Activated T-cell treated with anti-CD3 and anti-CD28 coated beads, Interleukin-2, amount 50 U/mL, for 72 hours (primary cell): ENCODE data around the gene CCBE1. TPM values are rescaled to one million over a fixed set of nuclear protein-coding genes. Genes with fewer than 3 reads are reported as not detected.

Experiments
- ATAC-seq, 2 donors: fragments of 150-1000 bp; cut with Tn5 transposase; replicated peaks in 1 of 2; 2 replicates each; pipeline ENCODE4 v1.10.0; 2021; ENCODE audit warnings: moderate library complexity in 2 of 2, mild to moderate bottlenecking in 1 of 2
- DNase-seq, 2 donors: peaks; one replicate each; pipeline ENCODE4 v3.0.0; 2021 to 2022; ENCODE audit warnings: mixed read lengths in 1 of 2
- H3K27ac Mint-ChIP-seq: one replicate; pipeline ENCODE4 v1.8.0; 2022; ENCODE audit warnings: mild to moderate bottlenecking, moderate library complexity, mixed read lengths
- H3K27me3 Mint-ChIP-seq: one replicate; pipeline ENCODE4 v1.8.0; 2022; ENCODE audit warnings: low read depth, mixed read lengths
- H3K36me3 Mint-ChIP-seq, 2 donors: one replicate each; pipeline ENCODE4 v1.8.0; 2022; ENCODE audit warnings: mixed read lengths in 2 of 2, mild to moderate bottlenecking in 1 of 2; ENCODE audit not compliant: insufficient read depth in 2 of 2
- H3K4me1 Mint-ChIP-seq: one replicate; pipeline ENCODE4 v1.8.0; 2022; ENCODE audit warnings: low read depth, mixed read lengths
- H3K4me3 Mint-ChIP-seq, 2 donors: one replicate each; pipeline ENCODE4 v1.8.0; 2022; ENCODE audit warnings: mild to moderate bottlenecking in 2 of 2, mixed read lengths in 2 of 2, moderate library complexity in 2 of 2
- H3K9me3 Mint-ChIP-seq, 2 donors: one replicate each; pipeline ENCODE4 v1.8.0; 2022; ENCODE audit warnings: mixed read lengths in 2 of 2
- total RNA-seq, 2 donors: library from RNA; stranded (reverse); gene quantifications; one replicate each; pipeline ENCODE4 v1.2.3, GENCODE V29; 2022

CCBE1 gene
- total RNA-seq, 2 donors from 2014 or later: 0.81 to 1.2 TPM

- Mint-ChIP-seq H3K4me3 (no peak overlapping the region), H3K4me1 (no peaks in the 10 kb centered on the region), H3K9me3 (peaks cover 0 to 4% of the 10 kb centered on the region in 2 donors), H3K27ac (no peak overlapping the region), H3K36me3 (no peaks in the 10 kb centered on the region), H3K27me3 (no peaks in the 10 kb centered on the region)
- ATAC-seq (no peak), DNase-seq (no peak)
Observed at GRCh38 chr18:59609654-59610053, 87.6 kb downstream of the CCBE1 start.

DNA sequence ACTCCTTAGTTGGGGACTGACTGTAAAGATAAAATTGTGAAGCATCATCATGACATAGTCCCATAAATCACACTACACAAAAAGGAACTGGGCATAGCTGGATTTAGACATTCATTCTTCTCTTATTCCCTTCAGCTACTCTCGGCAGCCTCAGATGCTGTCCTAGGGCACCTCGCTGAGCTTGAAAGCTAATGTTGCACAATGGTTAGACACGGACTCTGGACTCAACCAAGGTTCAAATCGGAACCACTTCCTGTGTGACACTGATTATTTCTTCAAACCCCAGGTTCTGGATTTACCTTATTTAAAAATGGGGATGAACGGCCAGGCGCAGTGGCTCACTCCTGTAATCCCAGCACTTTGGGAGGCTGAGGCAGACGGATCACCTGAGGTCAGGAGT is 89.8 kb downstream of the CCBE1 start:
- ATAC-seq: no peak
- Mint-ChIP-seq H3K9me3 (peaks cover 0 to 4% of the 10 kb centered on the region in 2 donors), H3K27me3 (no peaks in the 10 kb centered on the region), H3K27ac (no peak overlapping the region), H3K36me3 (no peaks in the 10 kb centered on the region), H3K4me1 (no peaks in the 10 kb centered on the region), H3K4me3 (no peak overlapping the region)
- DNase-seq: no peak

- Mint-ChIP-seq H3K9me3 (peaks cover 0 to 4% of the 10 kb centered on the region in 2 donors), H3K4me1 (no peaks in the 10 kb centered on the region), H3K4me3 (no peak overlapping the region), H3K27ac (no peak overlapping the region), H3K27me3 (no peaks in the 10 kb centered on the region), H3K36me3 (no peaks in the 10 kb centered on the region)
- DNase-seq: no peak
- ATAC-seq: no peak
Observed at GRCh38 chr18:59607078-59607379, 90.2 kb downstream of the CCBE1 start.

GRCh38 chr18:59606193-59607077 is 90.8 kb downstream of the CCBE1 start:
- Mint-ChIP-seq H3K36me3 (no peaks in the 10 kb centered on the region), H3K9me3 (peaks cover 0 to 4% of the 10 kb centered on the region in 2 donors), H3K27me3 (no peaks in the 10 kb centered on the region), H3K27ac (no peak overlapping the region), H3K4me1 (no peaks in the 10 kb centered on the region), H3K4me3 (no peak overlapping the region)
- no peak for DNase-seq
- no peak for ATAC-seq

- no peak for ATAC-seq
- Mint-ChIP-seq H3K4me1 (no peaks in the 10 kb centered on the region), H3K27ac (no peak overlapping the region), H3K36me3 (no peaks in the 10 kb centered on the region), H3K4me3 (no peak overlapping the region), H3K9me3 (peaks cover 0 to 6% of the 10 kb centered on the region in 2 donors), H3K27me3 (no peaks in the 10 kb centered on the region)
- no peak for DNase-seq
Observed at GRCh38 chr18:59605633-59606192, 91.5 kb downstream of the CCBE1 start.

DNA sequence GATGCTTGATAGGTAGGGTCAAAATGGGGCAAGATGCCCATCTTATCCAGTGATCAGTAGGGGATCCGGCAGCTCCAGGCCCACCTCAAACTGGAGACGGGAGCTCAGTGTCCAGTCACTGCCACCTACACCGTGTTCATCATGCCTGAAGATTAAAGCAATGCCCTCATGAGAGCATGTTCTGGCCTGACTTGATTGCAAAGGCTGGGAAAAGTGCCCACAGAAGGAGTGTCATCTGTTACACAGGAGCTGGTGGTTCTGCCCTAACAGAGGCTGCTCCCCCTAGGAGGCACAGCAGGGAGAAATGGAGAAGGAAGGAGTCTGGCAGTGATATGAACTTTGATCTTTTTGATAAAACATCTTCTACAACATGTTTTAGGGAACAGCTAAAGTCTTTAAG is 92.3 kb downstream of the CCBE1 start:
- DNase-seq: no peak
- Mint-ChIP-seq H3K27ac (no peak overlapping the region), H3K4me1 (no peaks in the 10 kb centered on the region), H3K36me3 (no peaks in the 10 kb centered on the region), H3K4me3 (no peak overlapping the region), H3K27me3 (no peaks in the 10 kb centered on the region), H3K9me3 (peaks cover 0 to 6% of the 10 kb centered on the region in 2 donors)
- no peak for ATAC-seq

DNA sequence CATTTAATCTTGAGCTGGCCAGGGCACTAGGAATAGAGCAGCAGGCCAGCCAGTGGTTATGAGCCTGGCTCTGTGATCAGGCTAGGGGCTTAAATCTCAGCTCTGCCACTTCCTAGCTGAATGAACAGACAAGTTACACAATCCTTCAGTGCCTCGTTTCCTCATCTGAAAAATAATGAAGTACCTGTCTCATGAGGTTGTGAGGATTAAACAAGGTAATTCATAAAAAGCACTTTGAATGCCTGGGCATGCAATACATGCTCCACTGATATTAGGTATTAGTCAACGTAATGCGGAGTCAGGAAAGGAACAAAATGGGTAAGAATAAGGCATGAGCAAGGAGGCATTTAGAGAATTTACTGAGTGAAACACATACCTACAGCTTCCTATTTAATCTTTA is 100.2 kb downstream of the CCBE1 start:
- H3K4me1 Mint-ChIP-seq: no peaks in the 10 kb centered on the region
- H3K27me3 Mint-ChIP-seq: peaks cover 7% of the 10 kb centered on the region
- peaks cover 0 to 2% of the 10 kb centered on the region in 2 donors for H3K9me3 Mint-ChIP-seq
- H3K27ac Mint-ChIP-seq: no peak overlapping the region
- no peak for ATAC-seq
- DNase-seq: no peak
- H3K4me3 Mint-ChIP-seq: no peak overlapping the region
- no peaks in the 10 kb centered on the region for H3K36me3 Mint-ChIP-seq

DNA sequence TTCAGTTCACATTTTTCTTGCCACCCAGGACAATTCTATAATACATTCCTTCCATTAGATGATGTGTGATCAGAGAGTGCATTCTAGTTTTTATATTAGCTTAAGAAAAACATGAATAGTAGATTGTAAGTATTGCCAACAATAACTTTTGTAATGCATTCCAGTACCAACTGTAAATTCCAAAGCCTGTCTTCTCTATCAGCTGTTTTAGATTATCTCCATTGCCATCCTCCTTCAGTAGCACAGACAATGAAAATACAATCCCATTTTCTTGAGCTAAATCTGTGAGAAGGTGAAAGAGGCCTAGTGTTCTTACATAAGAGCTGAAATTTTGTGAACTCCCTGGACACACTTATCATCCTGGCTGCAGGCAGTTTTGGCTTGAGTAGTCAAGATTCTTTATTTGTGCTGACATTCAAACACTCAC is 103.9 kb downstream of the CCBE1 start:
- Mint-ChIP-seq H3K36me3 (no peaks in the 10 kb centered on the region), H3K4me1 (no peaks in the 10 kb centered on the region), H3K27me3 (peaks cover 7% of the 10 kb centered on the region), H3K27ac (no peak overlapping the region), H3K9me3 (no peaks in the 10 kb centered on the region), H3K4me3 (no peak overlapping the region)
- no peak for ATAC-seq
- DNase-seq: no peak

DNA sequence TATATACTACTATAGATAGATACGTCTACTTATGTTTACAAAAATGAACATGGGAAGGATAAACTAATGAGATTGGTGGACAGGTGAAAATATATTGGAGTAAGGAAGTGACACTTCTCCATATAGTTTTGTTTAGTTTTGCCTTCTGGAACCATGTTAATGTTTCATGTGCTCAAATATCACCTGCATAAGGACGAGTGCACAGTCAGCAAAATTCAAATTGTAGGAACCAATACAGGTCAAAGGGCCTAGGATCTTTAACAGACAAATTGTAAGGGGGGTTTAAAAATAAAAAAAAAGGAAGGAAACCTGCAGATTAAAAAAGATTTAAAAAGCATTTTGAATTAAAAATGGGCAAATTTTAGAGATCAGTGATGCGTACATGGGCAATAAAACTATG is 104.6 kb downstream of the CCBE1 start:
- Mint-ChIP-seq H3K27ac (no peak overlapping the region), H3K4me3 (no peak overlapping the region), H3K27me3 (peaks cover 7% of the 10 kb centered on the region), H3K4me1 (no peaks in the 10 kb centered on the region), H3K36me3 (no peaks in the 10 kb centered on the region), H3K9me3 (no peaks in the 10 kb centered on the region)
- DNase-seq (no peak), ATAC-seq (no peak)

DNA sequence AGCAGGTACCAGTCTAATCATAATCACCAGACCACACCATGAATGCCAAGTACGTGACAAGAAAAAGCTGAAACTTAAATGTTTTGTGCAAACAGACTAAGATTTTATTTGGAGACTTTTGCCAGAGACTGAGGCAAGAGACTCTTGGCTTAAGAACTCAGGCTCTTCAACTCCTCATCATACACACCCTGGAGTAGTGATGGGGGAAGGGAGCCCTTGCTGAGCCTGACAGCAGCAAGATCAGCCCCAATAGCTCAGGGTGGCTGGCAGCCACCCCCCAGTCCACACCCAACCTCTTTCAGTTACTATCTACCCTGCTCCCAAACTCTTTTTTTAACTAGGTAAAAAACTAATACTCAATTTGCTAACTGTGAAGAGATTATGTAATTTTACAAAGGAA is 114.8 kb downstream of the CCBE1 start:
- H3K36me3 Mint-ChIP-seq: no peaks in the 10 kb centered on the region
- peaks cover 2% of the 10 kb centered on the region in 2 donors for H3K9me3 Mint-ChIP-seq
- no peak overlapping the region for H3K4me3 Mint-ChIP-seq
- ATAC-seq (no peak), DNase-seq (no peak)
- no peaks in the 10 kb centered on the region for H3K4me1 Mint-ChIP-seq
- H3K27me3 Mint-ChIP-seq: no peaks in the 10 kb centered on the region
- no peak overlapping the region for H3K27ac Mint-ChIP-seq

- H3K27me3 Mint-ChIP-seq: no peaks in the 10 kb centered on the region
- no peaks in the 10 kb centered on the region for H3K36me3 Mint-ChIP-seq
- H3K4me1 Mint-ChIP-seq: no peaks in the 10 kb centered on the region
- no peak overlapping the region for H3K27ac Mint-ChIP-seq
- no peaks in the 10 kb centered on the region for H3K9me3 Mint-ChIP-seq
- H3K4me3 Mint-ChIP-seq: no peak overlapping the region
- no peak for ATAC-seq
- DNase-seq: no peak
Observed at GRCh38 chr18:59579509-59579908, 117.7 kb downstream of the CCBE1 start.

DNA sequence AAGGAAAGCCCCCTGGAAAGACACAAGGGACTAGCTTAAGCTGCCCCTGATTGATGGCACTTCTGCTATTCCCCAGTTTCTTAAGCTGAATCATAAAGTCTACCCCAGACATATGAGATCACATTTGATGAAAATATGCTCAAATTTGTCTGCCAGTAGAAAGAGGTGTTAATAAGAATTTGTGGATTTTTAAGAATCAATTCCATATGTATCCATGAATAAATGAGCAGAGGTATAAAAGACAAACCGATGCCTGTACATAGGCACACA is 119.9 kb downstream of the CCBE1 start:
- Mint-ChIP-seq H3K36me3 (no peaks in the 10 kb centered on the region), H3K27me3 (no peaks in the 10 kb centered on the region), H3K27ac (no peak overlapping the region), H3K4me1 (no peaks in the 10 kb centered on the region), H3K9me3 (no peaks in the 10 kb centered on the region), H3K4me3 (no peak overlapping the region)
- no peak for ATAC-seq
- no peak for DNase-seq

GRCh38 chr18:59576541-59577385 is 120.5 kb downstream of the CCBE1 start:
- DNase-seq (no peak), ATAC-seq (no peak)
- Mint-ChIP-seq H3K4me1 (no peaks in the 10 kb centered on the region), H3K27me3 (no peaks in the 10 kb centered on the region), H3K9me3 (no peaks in the 10 kb centered on the region), H3K36me3 (no peaks in the 10 kb centered on the region), H3K27ac (no peak overlapping the region), H3K4me3 (no peak overlapping the region)
